PC-9 (cell line): ENCODE measurements around the gene TTI1. TPM values are rescaled to one million over a fixed set of nuclear protein-coding genes. Genes with fewer than 3 reads are reported as not detected.
"Not testable (repeated sequence)": the region's sequence is repeated elsewhere in the genome, so short reads cannot be mapped to it uniquely, and the experiment has no call there.

ENCODE experiments used
- BruUV-seq: library from RNA; stranded (reverse); fragments of 400-500 nt; replicated peaks from 2 replicates; lab custom pipeline; 2021; lab: Mats Ljungman, UMichigan
- CTCF ChIA-PET: fragments of 300-600 bp; sonication (Branson Sonifier 250); formaldehyde crosslinking; loops from one replicate; lab custom pipeline; 2022; ENCODE audit warnings: antibody characterized with exemption; lab: Charles Lee
- POLR2A ChIA-PET: fragments of 300-600 bp; sonication (Branson Sonifier 250); formaldehyde crosslinking; loops from one replicate; lab custom pipeline; 2022; ENCODE audit warnings: antibody characterized with exemption; ENCODE audit not compliant: unreplicated experiment; lab: Charles Lee
- DNase-seq, 2 experiments: peaks; one replicate each; pipeline versions ENCODE4 v3.0.0 to v3.0.0-alpha.2; 2015 to 2022; ENCODE audit warnings: mixed read lengths in 1 of 2
- H2AFZ ChIP-seq: fragments of 200-600 bp; sonication (generic); 2 replicates; pipeline ENCODE4 v1.8.1; 2017; ENCODE audit warnings: antibody characterized with exemption
- H3F3A ChIP-seq: fragments of 200-600 bp; sonication (generic); 2 replicates; pipeline ENCODE4 v1.8.1; 2017; ENCODE audit warnings: antibody characterized with exemption, mild to moderate bottlenecking, low read depth; ENCODE audit not compliant: insufficient read depth
- H3K27ac ChIP-seq: fragments of 200-600 bp; sonication (generic); 2 replicates; pipeline ENCODE4 v1.6.1; 2016; ENCODE audit warnings: mixed run types
- H3K27me3 ChIP-seq: fragments of 200-600 bp; sonication (generic); 2 replicates; pipeline ENCODE4 v1.6.1; 2016; ENCODE audit warnings: low read depth, mixed run types; ENCODE audit not compliant: insufficient read depth
- H3K36me3 ChIP-seq: fragments of 200-600 bp; sonication (generic); 2 replicates; pipeline ENCODE4 v1.6.1; 2016; ENCODE audit warnings: low read depth, mixed run types
- H3K4me1 ChIP-seq: fragments of 200-600 bp; sonication (generic); replicated peaks from 2 replicates; pipeline ENCODE4 v1.6.1; 2016; ENCODE audit warnings: mixed run types; ENCODE audit not compliant: insufficient read depth
- H3K4me2 ChIP-seq: fragments of 200-600 bp; sonication (generic); 2 replicates; pipeline ENCODE4 v1.6.1; 2017; ENCODE audit warnings: mixed run types
- H3K4me3 ChIP-seq: fragments of 200-600 bp; sonication (generic); 2 replicates; pipeline ENCODE4 v1.6.1; 2016; ENCODE audit warnings: mixed run types
- H3K79me2 ChIP-seq: fragments of 200-600 bp; sonication (generic); 2 replicates; pipeline ENCODE4 v1.6.1; 2017; ENCODE audit warnings: low read depth, mixed run types
- H3K9me2 ChIP-seq: fragments of 200-600 bp; sonication (generic); 2 replicates; pipeline ENCODE4 v1.8.1; 2017; ENCODE audit warnings: mild to moderate bottlenecking; ENCODE audit not compliant: insufficient read depth
- H3K9me3 ChIP-seq: fragments of 200-600 bp; sonication (generic); 2 replicates; pipeline ENCODE4 v1.8.1; 2016; ENCODE audit warnings: low read depth; ENCODE audit not compliant: insufficient read depth
- H4K20me1 ChIP-seq: fragments of 200-600 bp; sonication (generic); 2 replicates; pipeline ENCODE4 v1.8.1; 2017; ENCODE audit not compliant: insufficient read depth
- CTCF ChIP-seq: fragments of 200-600 bp; sonication (generic); conservative IDR thresholded peaks from 2 replicates; pipeline ENCODE4 v1.6.1; 2017; ENCODE audit warnings: mixed run types, antibody characterized with exemption, mild to moderate bottlenecking, moderate library complexity
- EZH2 ChIP-seq: fragments of 200-600 bp; sonication (generic); IDR thresholded peaks from 2 replicates; pipeline ENCODE4 v1.8.0; 2017; ENCODE audit warnings: antibody characterized with exemption, low read depth
- intact Hi-C: fragments of 100-400 bp; cut with micrococcal nuclease; formaldehyde crosslinking; loops from one replicate; pipeline ENCODE4 v1.10.0; 2022; ENCODE audit not compliant: unreplicated experiment
- total RNA-seq: library from RNA; stranded (reverse); gene quantifications from 2 replicates; pipeline ENCODE4 v1.2.3, GENCODE V29; 2021

Gene TTI1
- total RNA-seq, 1 experiment from 2014 or later = 34.2 TPM

- no peak for TF ChIP-seq CTCF
- TF ChIP-seq EZH2 = no peak
- H3K36me3 ChIP-seq = no peaks in the 10 kb centered on the region
- H2AFZ ChIP-seq = no peak overlapping the region
- H3K27me3 ChIP-seq = peaks cover 18% of the 10 kb centered on the region
- no peak for DNase-seq
- no peaks in the 10 kb centered on the region for H3K9me2 ChIP-seq
- no peaks in the 10 kb centered on the region for H3F3A ChIP-seq
- H3K27ac ChIP-seq = no peak overlapping the region
- H3K79me2 ChIP-seq = no peaks in the 10 kb centered on the region
- ChIA-PET CTCF (no interaction called here), POLR2A (no interaction called here)
- no peaks in the 10 kb centered on the region for H3K4me1 ChIP-seq
- no peak overlapping the region for H3K4me3 ChIP-seq
- no peaks in the 10 kb centered on the region for H4K20me1 ChIP-seq
- BruUV-seq = no TSS peak
- H3K4me2 ChIP-seq = no peak overlapping the region
- intact Hi-C loops = no loop called here
- H3K9me3 ChIP-seq = no peaks in the 10 kb centered on the region
Measured at GRCh38 chr20:37970856-37971245, 62.4 kb downstream of the TTI1 start.

- no peak for DNase-seq
- no peak overlapping the region for H3K4me2 ChIP-seq
- H3F3A ChIP-seq = no peaks in the 10 kb centered on the region
- intact Hi-C loops = no loop called here
- H3K27ac ChIP-seq = no peak overlapping the region
- H3K27me3 ChIP-seq = peaks cover 20% of the 10 kb centered on the region
- no peak overlapping the region for H3K4me3 ChIP-seq
- no peaks in the 10 kb centered on the region for H3K9me3 ChIP-seq
- no TSS peak for BruUV-seq
- TF ChIP-seq CTCF = no peak
- TF ChIP-seq EZH2 = no peak
- ChIA-PET POLR2A (no interaction called here), CTCF (no interaction called here)
- no peaks in the 10 kb centered on the region for H3K9me2 ChIP-seq
- H3K4me1 ChIP-seq = no peaks in the 10 kb centered on the region
- no peaks in the 10 kb centered on the region for H4K20me1 ChIP-seq
- H3K36me3 ChIP-seq = no peaks in the 10 kb centered on the region
- H3K79me2 ChIP-seq = no peaks in the 10 kb centered on the region
- H2AFZ ChIP-seq = no peak overlapping the region
Measured at GRCh38 chr20:37969949-37970855, 63.1 kb downstream of the TTI1 start.

- H3K9me3 ChIP-seq = no peaks in the 10 kb centered on the region
- H3K36me3 ChIP-seq = no peaks in the 10 kb centered on the region
- no peak overlapping the region for H2AFZ ChIP-seq
- CTCF ChIA-PET = no interaction called here
- no peaks in the 10 kb centered on the region for H3K4me1 ChIP-seq
- H3F3A ChIP-seq = no peaks in the 10 kb centered on the region
- peaks cover 33% of the 10 kb centered on the region for H3K27me3 ChIP-seq
- no peak for DNase-seq
- H3K4me2 ChIP-seq = no peak overlapping the region
- no peak for TF ChIP-seq CTCF
- TF ChIP-seq EZH2 = no peak
- H4K20me1 ChIP-seq = no peaks in the 10 kb centered on the region
- H3K9me2 ChIP-seq = no peaks in the 10 kb centered on the region
- no peak overlapping the region for H3K4me3 ChIP-seq
- no TSS peak for BruUV-seq
- intact Hi-C loops = no loop called here
- H3K27ac ChIP-seq = no peak overlapping the region
- no peaks in the 10 kb centered on the region for H3K79me2 ChIP-seq
- POLR2A ChIA-PET = no interaction called here
Measured at GRCh38 chr20:37968841-37969401, 64.3 kb downstream of the TTI1 start.

- H3K4me2 ChIP-seq, H3K36me3 ChIP-seq, H3K9me3 ChIP-seq, BruUV-seq, CTCF ChIA-PET, H3K4me3 ChIP-seq, H3K79me2 ChIP-seq, H2AFZ ChIP-seq, H3K4me1 ChIP-seq, H4K20me1 ChIP-seq, H3K27ac ChIP-seq, H3K9me2 ChIP-seq, DNase-seq, intact Hi-C loops, H3F3A ChIP-seq: not testable (repeated sequence)
- POLR2A ChIA-PET = interaction anchor here (0.6 kb wide), 1 partner anchor 12 kb away, joined by 3 read pairs; no protein-coding TSS in a partner anchor
- peaks cover 58% of the 10 kb centered on the region for H3K27me3 ChIP-seq
Measured at GRCh38 chr20:37963483-37963882, 69.8 kb downstream of the TTI1 start.
